Fibroblast of skin of back (primary cell): Measurements from ENCODE around the gene UMAD1. TPM values are rescaled to one million over a fixed set of nuclear protein-coding genes. Genes with fewer than 3 reads are reported as not detected.

Experiments used
- DNase-seq: peaks from one replicate; pipeline ENCODE4 v3.0.0-alpha.2; 2013
- polyA plus RNA-seq, 2 experiments: library from polyadenylated mRNA; unstranded; fragments of 120-200 nt; gene quantifications; one replicate each; pipeline ENCODE4 v1.2.1, GENCODE V29; 2013; ENCODE audit not compliant: insufficient read length in 2 of 2

UMAD1 gene
- polyA plus RNA-seq (2013, experiment 1 of 2; ENCODE audit: insufficient read length): 8.8 TPM
- 8.3 TPM for polyA plus RNA-seq (2013, experiment 2 of 2; ENCODE audit: insufficient read length)

DNA sequence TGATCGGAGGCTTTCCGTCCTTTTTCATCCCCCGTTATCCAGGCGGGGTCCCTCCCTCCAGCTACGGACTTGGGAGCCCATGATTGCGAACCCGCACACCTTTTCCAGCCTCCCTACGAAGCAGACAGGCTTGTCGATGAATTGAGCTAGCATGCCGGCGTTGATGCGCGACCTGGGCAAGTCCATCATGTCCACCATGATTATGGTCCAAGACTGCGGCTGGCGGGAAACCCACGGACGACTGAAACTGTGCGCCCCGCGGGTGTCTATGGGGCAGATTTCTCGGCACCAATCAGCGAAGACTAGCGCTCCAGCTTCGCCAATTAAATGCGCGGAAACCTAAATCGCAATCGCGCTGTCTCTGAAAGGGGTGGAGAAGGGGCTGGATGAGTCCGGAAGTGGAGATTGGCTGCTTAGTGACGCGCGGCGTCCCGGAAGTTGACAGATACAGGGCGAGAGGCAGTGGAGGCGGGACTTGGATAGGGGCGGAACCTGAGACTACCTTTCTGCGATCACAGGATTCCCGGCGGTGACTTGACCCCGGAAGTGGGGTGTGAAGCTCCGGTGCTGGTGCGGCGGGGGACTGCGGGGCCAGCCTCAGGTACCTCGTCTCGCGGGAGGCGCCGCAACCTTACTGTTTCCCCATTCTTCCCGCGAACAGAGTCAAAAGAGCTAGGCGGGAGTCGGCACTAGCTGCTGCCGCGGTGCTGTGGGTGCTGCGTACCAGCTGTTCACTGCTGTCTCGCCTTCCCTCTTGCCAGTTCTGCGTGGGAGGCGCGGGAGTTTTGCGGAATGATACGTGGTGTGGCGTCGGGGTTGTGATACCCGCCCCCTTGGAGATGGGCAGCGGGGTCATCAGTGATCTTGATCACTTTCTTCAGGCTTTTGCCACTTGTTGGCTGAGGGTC, at the start of gene UMAD1:
Gene UMAD1 (plus strand): TSS at position 532 of the 908 bp plus-strand sequence. CDS start 32,620 bp downstream, outside the sequence.
- peak; percentile 99 for DNase-seq

DNA sequence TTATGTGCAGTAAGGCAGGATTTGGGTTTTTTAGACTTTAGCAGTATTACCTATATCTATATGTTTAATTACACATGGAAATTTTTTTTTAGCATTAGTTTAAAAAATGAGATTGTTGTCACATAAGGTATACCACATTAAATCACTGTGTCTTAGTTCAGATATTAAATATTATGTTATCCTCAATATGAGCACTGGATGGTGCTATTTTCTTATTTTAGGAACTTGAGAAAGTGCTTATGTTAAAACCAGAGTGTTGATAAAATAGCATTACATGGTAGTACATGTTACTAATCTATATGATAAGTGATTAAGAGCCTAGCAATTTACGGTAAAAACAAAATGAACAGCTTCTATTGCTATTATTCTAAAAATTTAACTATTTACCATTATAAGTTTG, 45.1 kb upstream of the UMAD1 start:
- peak; percentile 21 for DNase-seq

DNA sequence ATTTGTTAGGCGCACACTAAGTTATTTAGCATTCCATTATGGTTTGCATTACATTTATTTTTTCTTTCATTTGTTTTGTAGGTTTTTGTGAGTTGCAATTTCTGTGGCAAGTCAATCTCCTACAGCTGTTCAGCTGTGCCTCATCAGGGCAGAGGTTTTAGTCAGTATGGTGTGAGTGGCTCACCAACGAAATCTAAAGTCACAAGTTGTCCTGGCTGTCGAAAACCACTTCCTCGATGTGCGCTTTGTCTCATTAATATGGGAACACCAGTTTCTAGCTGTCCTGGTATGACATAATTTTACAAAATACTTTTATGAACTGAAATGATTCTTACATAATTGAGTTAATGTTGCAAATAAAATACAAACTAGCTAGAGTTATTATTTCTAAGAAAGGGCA, 44.4 kb upstream of the UMAD1 start:
- no peak for DNase-seq

DNA sequence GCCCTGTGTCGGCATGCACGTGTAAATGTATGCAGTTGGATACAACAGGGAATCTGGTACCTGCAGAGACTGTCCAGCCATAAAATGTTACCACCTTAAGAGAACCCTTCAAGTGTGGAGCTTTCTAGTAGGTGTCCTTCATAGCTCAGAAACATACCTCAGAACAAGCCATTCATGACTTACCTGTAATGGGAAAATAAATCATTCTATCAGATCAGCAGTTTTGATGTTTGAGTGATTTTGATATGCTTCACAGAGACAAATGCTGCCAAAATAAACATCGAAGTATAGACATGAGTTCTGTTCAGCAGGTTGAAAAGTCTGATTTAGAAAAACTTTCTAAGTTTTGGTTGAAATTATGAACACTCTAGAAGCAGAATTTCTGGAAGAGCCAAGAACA, 33.5 kb upstream of the UMAD1 start:
- no peak for DNase-seq

- no peak for DNase-seq
These were observed 31.2 kb upstream of the UMAD1 start for GRCh38 chr7:7609330-7609729.

- DNase-seq: no peak
These were observed 28.0 kb upstream of the UMAD1 start for GRCh38 chr7:7612519-7612918.

DNA sequence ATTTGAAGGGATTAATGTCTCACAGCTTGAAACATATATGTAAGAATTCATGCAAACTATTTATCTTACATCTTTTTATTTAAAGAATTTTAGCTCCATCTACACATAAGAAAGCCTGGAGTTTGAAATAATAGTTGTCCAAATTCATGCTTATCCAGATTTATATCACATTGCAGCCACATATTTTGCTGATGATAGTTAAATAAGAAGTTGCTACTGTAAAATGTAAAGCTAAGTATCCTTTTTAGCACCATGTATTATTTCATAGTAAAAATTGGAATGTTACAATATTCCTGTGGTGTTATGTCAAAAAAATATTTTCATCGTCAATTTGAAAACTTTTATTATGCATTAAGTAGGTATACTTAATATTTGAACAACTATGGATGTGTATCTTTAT, 27.3 kb upstream of the UMAD1 start:
- DNase-seq: no peak

GRCh38 chr7:7614018-7614741, 26.4 kb upstream of the UMAD1 start:
- no peak for DNase-seq

DNA sequence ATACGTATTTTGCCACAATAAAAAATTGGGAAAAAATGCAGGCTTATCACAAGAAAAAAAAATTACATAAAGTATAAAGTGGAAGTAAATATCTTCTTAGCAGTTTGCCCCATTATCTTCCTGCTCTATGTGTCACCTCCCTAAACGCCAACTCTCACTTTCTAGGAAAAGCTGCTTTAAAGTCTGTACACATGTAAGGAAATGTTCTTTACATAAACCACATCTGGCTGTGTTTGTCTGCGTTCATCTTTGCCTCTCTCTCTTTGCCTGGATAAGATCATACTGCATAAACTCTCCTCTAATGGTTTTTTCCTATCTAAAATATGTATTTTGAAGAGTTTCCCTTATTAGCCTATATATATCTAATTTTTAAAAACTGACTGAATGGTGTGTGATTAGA, 23.0 kb upstream of the UMAD1 start:
- no peak for DNase-seq

- DNase-seq: no peak
These were observed 22.1 kb upstream of the UMAD1 start for GRCh38 chr7:7618410-7618809.

- DNase-seq: no peak
These were observed 20.3 kb upstream of the UMAD1 start for GRCh38 chr7:7620236-7620635.

GRCh38 chr7:7620644-7621210, 19.8 kb upstream of the UMAD1 start:
- DNase-seq: no peak

- DNase-seq: no peak
These were observed 12.1 kb upstream of the UMAD1 start for GRCh38 chr7:7628476-7628875.

- DNase-seq: no peak
These were observed 9.8 kb upstream of the UMAD1 start for GRCh38 chr7:7630626-7631329.

DNA sequence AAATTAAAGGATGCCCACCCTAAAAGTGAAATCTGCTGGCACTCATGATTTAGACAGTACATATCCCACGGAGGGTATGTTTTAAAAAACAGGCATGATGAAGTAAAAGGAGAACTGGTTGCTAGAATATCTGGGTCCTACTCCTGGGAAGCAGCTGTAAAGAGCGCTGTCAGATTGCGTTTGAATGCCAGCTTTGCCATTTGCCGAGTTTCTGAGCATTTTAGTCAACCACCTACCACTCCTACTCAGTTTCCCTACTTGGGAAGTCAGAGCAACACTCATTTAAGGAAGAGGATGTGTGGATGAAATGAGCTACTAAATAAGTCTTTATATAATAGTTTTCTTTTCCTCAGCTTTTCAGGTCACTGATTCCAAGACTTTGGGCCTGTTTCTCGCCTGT, 1.1 kb upstream of the UMAD1 start:
- no peak for DNase-seq

GRCh38 chr7:7639847-7640220, 718 bp upstream of the UMAD1 start:
- no peak for DNase-seq

GRCh38 chr7:7641129-7641663, 644 bp downstream of the UMAD1 start:
- DNase-seq: no peak

GRCh38 chr7:7642081-7642480, 1.5 kb downstream of the UMAD1 start:
- no peak for DNase-seq

GRCh38 chr7:7647495-7648036, 7.0 kb downstream of the UMAD1 start:
- no peak for DNase-seq

DNA sequence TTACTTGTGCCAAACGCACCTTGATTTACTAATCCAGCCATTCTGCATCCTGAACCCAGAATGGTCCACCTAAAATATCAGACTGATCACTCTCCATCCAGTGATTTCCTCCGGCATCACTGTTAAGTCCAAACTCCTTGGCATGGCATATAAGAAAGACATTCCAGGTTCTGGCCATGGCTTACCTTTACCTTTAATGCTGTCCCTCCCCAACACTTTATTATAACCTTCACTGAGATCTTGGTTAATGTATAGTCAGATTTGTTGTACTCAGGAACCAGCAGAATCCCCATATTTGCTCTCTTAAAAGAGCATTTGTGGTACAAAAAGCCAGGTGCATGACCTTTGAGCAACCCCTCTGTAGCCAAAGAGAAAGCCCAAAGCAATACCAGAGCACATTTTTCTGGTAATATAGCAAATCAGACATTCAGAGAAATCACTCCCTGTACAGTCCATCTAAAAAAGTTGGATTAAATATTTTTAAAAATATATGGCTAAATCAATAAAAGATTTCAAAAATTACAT, 10.2 kb downstream of the UMAD1 start:
- no peak for DNase-seq

DNA sequence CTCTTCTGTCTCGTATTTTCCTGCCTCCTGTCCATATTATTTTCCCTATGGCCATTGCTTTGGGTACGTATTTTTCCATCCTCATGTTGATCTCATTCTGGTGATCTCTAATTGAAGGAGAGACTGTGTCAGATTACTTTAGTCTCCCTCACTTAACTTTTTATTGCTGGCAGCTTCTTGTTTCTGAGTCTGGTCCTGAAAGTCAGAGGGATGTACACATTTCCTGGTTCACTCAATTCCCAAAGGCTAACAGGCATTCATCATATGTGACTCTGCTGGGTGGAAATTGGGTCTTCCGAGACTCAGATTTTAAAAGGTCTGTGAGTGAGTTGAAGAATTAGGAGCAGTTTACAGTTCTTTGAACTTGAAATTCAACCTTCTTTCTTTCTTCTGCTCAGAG, 10.9 kb downstream of the UMAD1 start:
- no peak for DNase-seq
